ENCODE measurements around the gene PRDM8.

PRDM8 gene

GRCh38 chr4:80220711-80221110 lies 23.4 kb downstream of the PRDM8 start:
- no peaks in the 10 kb centered on the region for H3K27me3 ChIP-seq (ENCODE audit: insufficient read depth, poor library complexity, severe bottlenecking)
- no peaks in the 10 kb centered on the region for H3K36me3 ChIP-seq (ENCODE audit: low read depth)
- H3K4me3 ChIP-seq (ENCODE audit: severe bottlenecking), result no peak overlapping the region
- DNase-seq (ENCODE audit: low spot score) (no peak), ATAC-seq (ENCODE audit: low read depth) (no peak)
- peaks cover 12% of the 10 kb centered on the region for H3K4me1 ChIP-seq (ENCODE audit: insufficient read depth, poor library complexity, severe bottlenecking)
- H3K9me3 ChIP-seq (ENCODE audit: severe bottlenecking), result no peaks in the 10 kb centered on the region
- no peak overlapping the region for H3K27ac ChIP-seq (ENCODE audit: poor library complexity, severe bottlenecking)
- TF ChIP-seq, protein P1, sequence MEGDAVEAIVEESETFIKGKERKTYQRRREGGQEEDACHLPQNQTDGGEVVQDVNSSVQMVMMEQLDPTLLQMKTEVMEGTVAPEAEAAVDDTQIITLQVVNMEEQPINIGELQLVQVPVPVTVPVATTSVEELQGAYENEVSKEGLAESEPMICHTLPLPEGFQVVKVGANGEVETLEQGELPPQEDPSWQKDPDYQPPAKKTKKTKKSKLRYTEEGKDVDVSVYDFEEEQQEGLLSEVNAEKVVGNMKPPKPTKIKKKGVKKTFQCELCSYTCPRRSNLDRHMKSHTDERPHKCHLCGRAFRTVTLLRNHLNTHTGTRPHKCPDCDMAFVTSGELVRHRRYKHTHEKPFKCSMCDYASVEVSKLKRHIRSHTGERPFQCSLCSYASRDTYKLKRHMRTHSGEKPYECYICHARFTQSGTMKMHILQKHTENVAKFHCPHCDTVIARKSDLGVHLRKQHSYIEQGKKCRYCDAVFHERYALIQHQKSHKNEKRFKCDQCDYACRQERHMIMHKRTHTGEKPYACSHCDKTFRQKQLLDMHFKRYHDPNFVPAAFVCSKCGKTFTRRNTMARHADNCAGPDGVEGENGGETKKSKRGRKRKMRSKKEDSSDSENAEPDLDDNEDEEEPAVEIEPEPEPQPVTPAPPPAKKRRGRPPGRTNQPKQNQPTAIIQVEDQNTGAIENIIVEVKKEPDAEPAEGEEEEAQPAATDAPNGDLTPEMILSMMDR (IDR thresholded peaks at IDR 0.05; ENCODE audit: poor library complexity, severe bottlenecking), result no peak

GRCh38 chr4:80221161-80221560 lies 23.9 kb downstream of the PRDM8 start:
- ATAC-seq (ENCODE audit: low read depth), result peak; percentile 57; the same call in 2 of the 3 replicates
- Histone ChIP-seq H3K4me3 (ENCODE audit: severe bottlenecking) (no peak overlapping the region), H3K9me3 (ENCODE audit: severe bottlenecking) (no peaks in the 10 kb centered on the region), H3K4me1 (ENCODE audit: insufficient read depth, poor library complexity, severe bottlenecking) (peaks cover 12% of the 10 kb centered on the region), H3K27me3 (ENCODE audit: insufficient read depth, poor library complexity, severe bottlenecking) (no peaks in the 10 kb centered on the region), H3K36me3 (ENCODE audit: low read depth) (no peaks in the 10 kb centered on the region), H3K27ac (ENCODE audit: poor library complexity, severe bottlenecking) (no peak overlapping the region)
- TF ChIP-seq, protein P1 (IDR thresholded peaks at IDR 0.05; ENCODE audit: poor library complexity, severe bottlenecking), result peak; percentile 73
- no peak for DNase-seq (ENCODE audit: low spot score)

- H3K36me3 ChIP-seq (ENCODE audit: low read depth), result no peaks in the 10 kb centered on the region
- no peak overlapping the region for H3K4me3 ChIP-seq (ENCODE audit: severe bottlenecking)
- H3K27ac ChIP-seq (ENCODE audit: poor library complexity, severe bottlenecking), result no peak overlapping the region
- H3K9me3 ChIP-seq (ENCODE audit: severe bottlenecking), result no peaks in the 10 kb centered on the region
- DNase-seq (ENCODE audit: low spot score) (no peak), ATAC-seq (ENCODE audit: low read depth) (no peak)
- peaks cover 4% of the 10 kb centered on the region for H3K4me1 ChIP-seq (ENCODE audit: insufficient read depth, poor library complexity, severe bottlenecking)
- TF ChIP-seq, protein P1 (IDR thresholded peaks at IDR 0.05; ENCODE audit: poor library complexity, severe bottlenecking), result no peak
- no peaks in the 10 kb centered on the region for H3K27me3 ChIP-seq (ENCODE audit: insufficient read depth, poor library complexity, severe bottlenecking)
Observed at GRCh38 chr4:80225595-80225994, 28.3 kb downstream of the PRDM8 start.

DNA sequence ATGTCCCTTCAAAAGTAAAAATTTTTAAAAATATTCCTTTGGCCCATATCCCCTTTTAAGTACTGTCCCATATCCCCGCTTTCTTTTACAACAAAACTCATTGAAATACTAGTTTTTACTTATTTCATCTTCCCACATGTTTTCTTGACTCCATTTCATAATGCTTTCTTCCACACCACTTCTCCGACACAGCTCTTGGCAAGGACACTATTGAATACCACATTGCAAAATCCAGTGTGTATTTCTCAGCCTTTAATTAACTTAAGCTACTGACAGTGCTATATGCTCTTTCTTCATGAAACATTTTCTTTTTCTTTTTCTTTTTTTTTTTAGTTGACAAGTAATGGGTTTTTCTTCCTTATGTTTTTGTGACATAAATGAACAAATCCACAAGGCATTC lies 28.8 kb downstream of the PRDM8 start:
- DNase-seq (ENCODE audit: low spot score) (no peak), ATAC-seq (ENCODE audit: low read depth) (no peak)
- Histone ChIP-seq H3K27ac (ENCODE audit: poor library complexity, severe bottlenecking) (no peak overlapping the region), H3K27me3 (ENCODE audit: insufficient read depth, poor library complexity, severe bottlenecking) (no peaks in the 10 kb centered on the region), H3K4me1 (ENCODE audit: insufficient read depth, poor library complexity, severe bottlenecking) (peaks cover 6% of the 10 kb centered on the region), H3K9me3 (ENCODE audit: severe bottlenecking) (no peaks in the 10 kb centered on the region), H3K36me3 (ENCODE audit: low read depth) (no peaks in the 10 kb centered on the region), H3K4me3 (ENCODE audit: severe bottlenecking) (no peak overlapping the region)
- TF ChIP-seq, protein P1 (IDR thresholded peaks at IDR 0.05; ENCODE audit: poor library complexity, severe bottlenecking), result no peak

DNA sequence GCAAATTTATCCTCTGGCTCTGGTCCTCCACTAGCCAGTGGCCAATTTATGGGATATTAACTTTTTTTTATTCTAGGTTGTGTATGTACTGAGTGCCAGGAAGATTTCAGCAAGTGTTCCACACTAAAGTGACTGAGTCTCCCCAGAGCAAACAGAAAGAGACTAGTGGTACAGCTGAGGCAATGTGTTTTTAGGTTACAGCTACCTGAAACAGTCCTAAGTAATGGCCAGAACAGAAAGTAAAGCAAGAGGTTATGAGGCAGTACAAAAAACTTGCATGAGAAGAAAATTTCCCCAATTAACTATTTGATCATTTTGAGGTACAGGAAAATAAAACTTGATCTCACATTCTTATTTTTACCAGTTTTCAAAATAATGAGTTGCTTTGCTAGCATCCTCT lies 31.2 kb downstream of the PRDM8 start:
- peaks cover 9% of the 10 kb centered on the region for H3K4me1 ChIP-seq (ENCODE audit: insufficient read depth, poor library complexity, severe bottlenecking)

More for the DNA sequence above, 31.2 kb downstream of the PRDM8 start:
- ATAC-seq (ENCODE audit: low read depth) (no peak), DNase-seq (ENCODE audit: low spot score) (no peak)
- H3K4me3 ChIP-seq (ENCODE audit: severe bottlenecking), result no peak overlapping the region
- H3K9me3 ChIP-seq (ENCODE audit: severe bottlenecking), result no peaks in the 10 kb centered on the region
- no peak overlapping the region for H3K27ac ChIP-seq (ENCODE audit: poor library complexity, severe bottlenecking)
- H3K36me3 ChIP-seq (ENCODE audit: low read depth), result no peaks in the 10 kb centered on the region
- H3K27me3 ChIP-seq (ENCODE audit: insufficient read depth, poor library complexity, severe bottlenecking), result no peaks in the 10 kb centered on the region
- TF ChIP-seq, protein P1 (IDR thresholded peaks at IDR 0.05; ENCODE audit: poor library complexity, severe bottlenecking), result no peak
